A549 treated with AZD9567 at 1 μM for 4 hours (cell line): Measurements from ENCODE around the gene PSMB7. TPM values are rescaled to one million over a fixed set of nuclear protein-coding genes. Genes with fewer than 3 reads are reported as not detected.

Source experiments
- total RNA-seq: library from RNA; stranded (reverse); fragments of 200-300 nt; extraction: Qiagen RNA extraction; gene quantifications from 5 replicates; pipeline ENCODE4 v1.2.3, GENCODE V29; 2022; ENCODE audit not compliant: insufficient read depth

The PSMB7 gene
- total RNA-seq: 298 to 336 TPM (median 317 TPM) in 5 replicates

GRCh38 chr9:124415102-124415851, at the start of gene PSMB7:
Gene PSMB7 (minus strand): TSS chr9:124415442. CDS start chr9:124415425, 17 bp downstream.

GRCh38 chr9:124450241-124450924, 35.1 kb upstream of the PSMB7 start, which contains the start of gene ADGRD2:
Gene ADGRD2 (plus strand): TSS chr9:124450451. CDS start chr9:124451667, 1,216 bp downstream.

Other genes starting within 250 kb of the PSMB7 start
- 48.8 to 63.0 TPM (median 62.4 TPM) in 5 replicates for gene NEK6, start 157.5 kb downstream of the PSMB7 start, total RNA-seq
- not detected in 5 replicates for gene ADGRD2, start 35.0 kb upstream of the PSMB7 start, total RNA-seq
- 0.05 to 0.11 TPM (median 0.07 TPM) in 4 of 5 replicates, not detected in the other for gene NR5A1, start 92.0 kb upstream of the PSMB7 start, total RNA-seq